Thyroid gland (tissue), 4 donors: ENCODE measurements around the gene OR5K4. TPM values are rescaled to one million over a fixed set of nuclear protein-coding genes. Genes with fewer than 3 reads are reported as not detected.
"Not testable (repeated sequence)": the region's sequence is repeated elsewhere in the genome, so short reads cannot be mapped to it uniquely, and the experiment has no call there.

Experiments
- DNase-seq, 2 donors: peaks; one replicate each; pipeline ENCODE4 v3.0.0-alpha.2; 2019
- H3K27ac ChIP-seq, 3 donors: fragments of 200-600 bp; sonication (generic); 1 replicate in 2 of 3; 2 replicates in 1 of 3; pipeline ENCODE4 v1.5.1; 2016 to 2019; ENCODE audit warnings: mild to moderate bottlenecking in 1 of 3, moderate library complexity in 1 of 3
- H3K27me3 ChIP-seq: fragments of 200-600 bp; sonication (generic); one replicate; pipeline ENCODE4 v1.5.1; 2019
- H3K36me3 ChIP-seq, 2 donors: fragments of 200-600 bp; sonication (generic); one replicate each; pipeline ENCODE4 v1.5.1; 2016 to 2019
- H3K4me1 ChIP-seq, 2 donors: fragments of 200-600 bp; sonication (generic); one replicate each; pipeline ENCODE4 v1.5.1; 2017 to 2019
- H3K4me3 ChIP-seq, 3 donors: fragments of 200-600 bp; sonication (generic); replicated peaks in 1 of 3; 1 replicate in 2 of 3; 2 replicates in 1 of 3; pipeline ENCODE4 v1.5.1; 2016; ENCODE audit warnings: mild to moderate bottlenecking in 1 of 3
- H3K9me3 ChIP-seq: fragments of 200-600 bp; sonication (generic); one replicate; pipeline ENCODE4 v1.5.1; 2017
- POLR2A ChIP-seq, 2 donors: fragments of 450-650 bp; IDR thresholded peaks; one replicate each; pipeline ENCODE4 v1.6.1; 2017; ENCODE audit warnings: antibody characterized with exemption in 2 of 2, mild to moderate bottlenecking in 2 of 2, moderate library complexity in 1 of 2
- WGBS, 2 donors: methylation state at CpG; one replicate each; pipeline ENCODE4 v1.1.5; 2017; 5-methylcytosine and 5-hydroxymethylcytosine counted together
- intact Hi-C: fragments of 100-400 bp; cut with DNase I; formaldehyde crosslinking; loops from one replicate; pipeline ENCODE4 v1.15.1; 2023
- total RNA-seq, 4 donors: library from RNA; depleted of rRNA; stranded (reverse); fragments of >200 nt; gene quantifications; one replicate each; pipeline ENCODE4 v1.2.3, GENCODE V29; 2016
- TF ChIP-seq, protein P1 (sequence below), 6 experiments: fragments of 200-600 bp in 3 of 6; fragments of 450-650 bp in 3 of 6; sonication (generic) in 3 of 6; IDR thresholded peaks; one replicate each; pipeline ENCODE4 v1.5.1; 2016 to 2019; ENCODE audit warnings: antibody characterized with exemption in 6 of 6, mild to moderate bottlenecking in 2 of 6, inconsistent platforms in 1 of 6, moderate library complexity in 1 of 6

OR5K4 gene
- total RNA-seq, 4 donors from 2014 or later: not detected

DNA sequence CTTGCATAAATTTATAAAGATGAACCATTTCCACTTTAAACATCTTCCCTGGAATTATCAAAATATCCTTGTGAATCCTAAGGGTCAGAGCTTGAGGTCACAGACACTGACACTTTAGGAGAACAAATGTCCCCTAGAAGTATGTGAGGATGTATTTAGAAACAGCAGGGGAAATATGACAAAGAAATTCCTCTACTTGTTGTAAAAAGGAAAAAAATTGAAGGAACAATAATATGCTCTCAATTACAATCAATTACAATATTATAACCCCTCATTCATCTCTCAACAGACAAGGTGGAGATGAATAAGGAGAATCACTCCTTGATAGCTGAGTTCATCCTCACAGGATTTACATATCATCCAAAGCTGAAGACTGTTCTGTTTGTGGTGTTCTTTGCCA, 36.7 kb downstream of the OR5K4 start, which contains the start of gene OR5K3:
Gene OR5K3 (plus strand): TSS at position 301 of the 400 bp plus-strand sequence. CDS start 0 bp downstream, at position 301.
- no peaks in the 10 kb centered on the region for H3K4me1 ChIP-seq
- intact Hi-C loops: no loop called here
- TF ChIP-seq, protein P1, sequence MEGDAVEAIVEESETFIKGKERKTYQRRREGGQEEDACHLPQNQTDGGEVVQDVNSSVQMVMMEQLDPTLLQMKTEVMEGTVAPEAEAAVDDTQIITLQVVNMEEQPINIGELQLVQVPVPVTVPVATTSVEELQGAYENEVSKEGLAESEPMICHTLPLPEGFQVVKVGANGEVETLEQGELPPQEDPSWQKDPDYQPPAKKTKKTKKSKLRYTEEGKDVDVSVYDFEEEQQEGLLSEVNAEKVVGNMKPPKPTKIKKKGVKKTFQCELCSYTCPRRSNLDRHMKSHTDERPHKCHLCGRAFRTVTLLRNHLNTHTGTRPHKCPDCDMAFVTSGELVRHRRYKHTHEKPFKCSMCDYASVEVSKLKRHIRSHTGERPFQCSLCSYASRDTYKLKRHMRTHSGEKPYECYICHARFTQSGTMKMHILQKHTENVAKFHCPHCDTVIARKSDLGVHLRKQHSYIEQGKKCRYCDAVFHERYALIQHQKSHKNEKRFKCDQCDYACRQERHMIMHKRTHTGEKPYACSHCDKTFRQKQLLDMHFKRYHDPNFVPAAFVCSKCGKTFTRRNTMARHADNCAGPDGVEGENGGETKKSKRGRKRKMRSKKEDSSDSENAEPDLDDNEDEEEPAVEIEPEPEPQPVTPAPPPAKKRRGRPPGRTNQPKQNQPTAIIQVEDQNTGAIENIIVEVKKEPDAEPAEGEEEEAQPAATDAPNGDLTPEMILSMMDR (IDR thresholded peaks at IDR 0.05): no peak
- no peak for TF ChIP-seq POLR2A (IDR thresholded peaks at IDR 0.05)
- H3K4me3 ChIP-seq: no peak within 1 kb of the TSS
- no peak for DNase-seq
- H3K27ac ChIP-seq: no peak within 1 kb of the TSS
- H3K9me3 ChIP-seq: no peaks in the 10 kb centered on the region
- H3K36me3 ChIP-seq: no peaks in the 10 kb centered on the region
- H3K27me3 ChIP-seq: no peaks in the 10 kb centered on the region

DNA sequence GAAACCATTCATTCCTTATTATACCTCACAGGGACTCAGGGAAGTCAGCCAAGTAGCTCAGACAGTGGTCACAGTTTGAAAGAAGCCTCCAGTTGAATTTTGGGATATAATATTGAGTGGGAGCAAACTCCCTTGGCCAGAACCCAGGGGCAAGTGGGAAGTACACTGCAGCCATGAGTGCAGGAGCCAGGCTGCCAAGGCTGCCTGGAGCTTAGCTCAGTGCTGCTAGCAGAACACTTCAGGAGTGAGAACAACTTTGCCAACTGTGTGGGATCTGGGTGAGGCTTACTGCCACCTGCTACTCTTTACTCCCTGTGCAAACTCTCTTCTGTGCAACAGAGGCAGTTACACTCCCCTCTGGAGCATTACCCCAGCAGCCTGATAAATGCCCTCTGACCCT, 41.4 kb downstream of the OR5K4 start:
- Histone ChIP-seq H3K9me3 (no peaks in the 10 kb centered on the region), H3K36me3 (no peaks in the 10 kb centered on the region), H3K27me3 (no peaks in the 10 kb centered on the region), H3K27ac (no peak overlapping the region), H3K4me1 (no peaks in the 10 kb centered on the region), H3K4me3 (no peak overlapping the region)
- no peak for DNase-seq
- TF ChIP-seq, protein P1 (IDR thresholded peaks at IDR 0.05): no peak
- TF ChIP-seq POLR2A (IDR thresholded peaks at IDR 0.05): no peak
- intact Hi-C loops: no loop called here

DNA sequence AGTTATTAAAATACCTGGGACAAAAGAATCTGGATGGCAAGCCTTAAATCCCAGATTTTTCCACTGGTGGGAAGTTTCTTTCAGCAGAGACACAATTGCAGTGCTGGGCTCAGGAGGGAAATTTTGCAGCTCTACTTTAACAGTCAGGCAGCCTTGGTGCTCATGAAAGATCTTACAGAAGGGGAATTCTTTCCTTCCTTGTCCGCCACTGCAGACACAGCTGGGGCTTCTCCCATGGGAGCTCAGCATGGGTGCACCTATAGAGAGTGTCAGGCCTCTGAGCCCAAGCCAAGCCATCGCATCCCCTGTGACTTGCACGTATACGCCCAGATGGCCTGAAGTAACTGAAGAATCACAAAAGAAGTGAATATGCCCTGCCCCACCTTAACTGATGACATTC, 42.8 kb downstream of the OR5K4 start:
- H3K27me3 ChIP-seq, H3K9me3 ChIP-seq, H3K4me1 ChIP-seq, H3K36me3 ChIP-seq, H3K4me3 ChIP-seq, DNase-seq, intact Hi-C loops, H3K27ac ChIP-seq: not testable (repeated sequence)
- WGBS, 2 donors: 91 to 94% methylated on average over 4 of the region's 4 CpGs

DNA sequence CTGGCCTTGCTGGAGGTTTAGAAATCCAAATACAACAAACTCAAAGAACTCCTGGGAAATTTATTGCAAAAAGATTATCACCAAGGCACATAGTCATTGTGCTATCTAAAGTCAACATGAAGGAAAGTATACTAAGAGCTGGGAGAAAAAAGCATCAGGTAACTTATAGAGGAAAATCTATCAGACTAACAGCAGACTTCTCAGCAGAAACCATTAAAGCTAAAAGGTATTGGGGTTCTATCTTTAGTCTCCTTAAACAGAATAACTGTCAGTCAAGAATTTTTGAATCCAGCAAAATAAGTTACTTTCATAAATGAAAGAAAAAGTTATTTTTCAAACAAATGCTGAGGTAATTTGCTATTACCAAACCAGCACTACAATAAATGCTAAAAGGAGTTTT, 44.9 kb downstream of the OR5K4 start:
- H3K27ac ChIP-seq: no peak overlapping the region
- no peaks in the 10 kb centered on the region for H3K4me1 ChIP-seq
- intact Hi-C loops: no loop called here
- no peak for TF ChIP-seq POLR2A (IDR thresholded peaks at IDR 0.05)
- TF ChIP-seq, protein P1 (IDR thresholded peaks at IDR 0.05): no peak
- H3K36me3 ChIP-seq: no peaks in the 10 kb centered on the region
- no peak overlapping the region for H3K4me3 ChIP-seq
- no peaks in the 10 kb centered on the region for H3K27me3 ChIP-seq
- H3K9me3 ChIP-seq: no peaks in the 10 kb centered on the region
- DNase-seq: no peak

DNA sequence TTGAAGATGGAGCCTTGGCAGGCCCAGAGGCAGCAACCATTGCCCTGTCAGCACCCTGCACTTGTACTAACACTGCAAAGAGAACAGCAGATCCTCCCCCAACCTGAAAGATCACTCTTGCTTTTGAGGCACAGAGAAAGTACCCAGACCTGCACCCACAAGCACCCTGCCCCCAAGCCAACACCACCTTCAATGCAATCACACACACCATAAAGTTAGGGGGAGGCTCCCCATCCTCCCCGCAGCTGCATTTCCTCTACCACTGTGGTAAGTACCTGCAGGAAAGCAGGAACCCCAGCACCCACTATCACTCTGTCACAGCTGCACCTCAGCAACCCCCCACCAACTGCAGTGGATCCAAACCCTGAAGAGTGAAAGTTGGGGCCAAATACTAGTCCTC, 48.9 kb downstream of the OR5K4 start:
- intact Hi-C loops: no loop called here
- H3K27me3 ChIP-seq: no peaks in the 10 kb centered on the region
- H3K4me3 ChIP-seq: no peak overlapping the region
- no peak for TF ChIP-seq POLR2A (IDR thresholded peaks at IDR 0.05)
- TF ChIP-seq, protein P1 (IDR thresholded peaks at IDR 0.05): no peak
- no peaks in the 10 kb centered on the region for H3K9me3 ChIP-seq
- no peak overlapping the region for H3K27ac ChIP-seq
- DNase-seq: no peak
- whole genome bisulfite sequencing, 2 donors: 90 to 100% methylated on average over 1 of the region's 1 CpG
- H3K36me3 ChIP-seq: no peaks in the 10 kb centered on the region
- no peaks in the 10 kb centered on the region for H3K4me1 ChIP-seq

DNA sequence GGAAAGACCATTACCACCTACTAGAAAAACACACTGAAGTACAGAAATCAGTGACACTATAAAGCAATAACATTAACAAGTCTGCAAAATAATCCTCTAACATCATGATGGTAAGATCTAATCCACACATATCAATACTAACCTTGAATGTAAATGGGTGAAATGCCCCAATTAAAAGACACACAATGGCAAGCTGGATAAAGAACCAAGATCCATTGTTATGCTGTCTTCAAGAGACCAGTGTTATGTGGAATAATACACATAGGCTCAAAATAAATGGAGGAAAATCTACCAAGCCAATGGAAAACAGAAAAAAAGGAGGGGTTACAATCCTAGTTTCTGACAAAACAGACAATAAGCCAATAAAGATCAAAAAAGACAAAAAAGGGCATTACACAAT, 50.4 kb downstream of the OR5K4 start:
- Histone ChIP-seq H3K4me3 (no peak overlapping the region), H3K9me3 (no peaks in the 10 kb centered on the region), H3K27ac (no peak overlapping the region), H3K4me1 (no peaks in the 10 kb centered on the region), H3K36me3 (no peaks in the 10 kb centered on the region), H3K27me3 (no peaks in the 10 kb centered on the region)
- no peak for TF ChIP-seq POLR2A (IDR thresholded peaks at IDR 0.05)
- intact Hi-C loops: no loop called here
- no peak for DNase-seq

Other genes starting within 250 kb of the OR5K4 start
- not detected for gene OR5H1, start 223.1 kb upstream of the OR5K4 start, total RNA-seq
- not detected for gene OR5H14, start 206.4 kb upstream of the OR5K4 start, total RNA-seq
- gene OR5H15, start 187.2 kb upstream of the OR5K4 start, total RNA-seq: not detected
- not detected for gene OR5H6, start 89.6 kb upstream of the OR5K4 start, total RNA-seq
- gene OR5H2, start 71.3 kb upstream of the OR5K4 start, total RNA-seq: not detected
- gene OR5K3, start 36.8 kb downstream of the OR5K4 start, total RNA-seq: not detected
- not detected for gene OR5K1, start 109.3 kb downstream of the OR5K4 start, total RNA-seq
- not detected for gene OR5K2, start 143.8 kb downstream of the OR5K4 start, total RNA-seq
- gene CLDND1, start 169.0 kb downstream of the OR5K4 start, total RNA-seq: 100 to 1,000 TPM in 2 of 4 donors, 10 to 100 TPM in 2; 70.2 to 112 (median 91.6) TPM
- gene GPR15, start 178.1 kb downstream of the OR5K4 start, total RNA-seq: not detected
- 10 to 100 TPM; 14.8 to 27.9 (median 26.3) TPM for gene CPOX, start 239.8 kb downstream of the OR5K4 start, total RNA-seq